GM18502 (cell line): ENCODE measurements around the gene GPR137B.
"Not testable (repeated sequence)": the region's sequence is repeated elsewhere in the genome, so short reads cannot be mapped to it uniquely, and the experiment has no call there.

ENCODE experiments used
- ATAC-seq: cut with Tn5 transposase; IDR thresholded peaks from one replicate; pipeline ENCODE4 v1.9.1; 2021; ENCODE audit warnings: mild to moderate bottlenecking; ENCODE audit not compliant: unreplicated experiment, poor library complexity

GPR137B gene

DNA sequence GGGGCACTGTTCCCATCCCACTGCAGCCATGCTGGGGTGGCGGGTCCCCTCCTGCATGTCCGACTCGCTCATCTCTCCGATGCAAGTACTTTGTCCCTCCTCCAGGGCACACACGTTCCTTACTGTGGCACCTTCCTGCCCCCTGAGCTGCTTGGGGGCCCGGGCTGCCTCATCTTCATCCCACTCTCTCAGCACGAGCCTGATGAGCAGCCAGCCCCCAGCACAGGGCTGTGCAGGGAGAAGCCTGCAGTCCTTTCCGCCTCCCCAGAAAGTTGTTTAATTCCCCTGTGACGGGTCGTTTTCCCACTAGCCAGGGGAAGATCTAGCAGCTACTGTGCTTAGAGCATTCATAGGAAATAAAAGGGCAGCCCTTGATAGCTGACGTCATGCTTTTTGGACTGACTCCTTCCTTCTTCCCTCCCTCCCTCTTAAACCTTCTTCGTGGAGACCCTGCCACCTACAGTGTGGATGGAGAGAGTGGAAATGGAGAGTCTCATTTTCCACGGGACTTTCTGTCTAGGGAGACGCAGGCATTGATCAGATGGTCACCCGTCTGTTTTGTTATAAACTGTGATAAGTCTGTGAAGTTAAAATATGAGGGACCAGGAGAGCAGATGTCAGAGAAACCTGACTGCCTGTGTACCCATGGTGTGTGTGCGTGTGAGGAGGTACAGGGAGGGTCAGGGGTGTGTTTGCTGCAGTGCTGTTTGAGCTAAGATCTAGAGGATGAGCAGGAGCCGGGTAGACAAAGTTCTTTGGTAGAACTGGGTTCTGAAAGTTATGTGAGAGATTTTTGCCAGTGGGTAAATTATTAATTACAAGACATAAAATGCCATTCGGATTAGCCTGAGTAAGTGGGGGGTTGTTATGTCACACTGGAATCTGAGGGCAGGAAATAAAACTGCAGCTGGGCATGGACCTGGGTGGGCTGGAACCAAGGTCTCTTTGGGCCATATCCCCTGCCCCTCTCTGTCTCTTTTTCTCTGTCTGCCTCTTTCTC is 34.3 kb downstream of the GPR137B start:
- no peak for ATAC-seq

DNA sequence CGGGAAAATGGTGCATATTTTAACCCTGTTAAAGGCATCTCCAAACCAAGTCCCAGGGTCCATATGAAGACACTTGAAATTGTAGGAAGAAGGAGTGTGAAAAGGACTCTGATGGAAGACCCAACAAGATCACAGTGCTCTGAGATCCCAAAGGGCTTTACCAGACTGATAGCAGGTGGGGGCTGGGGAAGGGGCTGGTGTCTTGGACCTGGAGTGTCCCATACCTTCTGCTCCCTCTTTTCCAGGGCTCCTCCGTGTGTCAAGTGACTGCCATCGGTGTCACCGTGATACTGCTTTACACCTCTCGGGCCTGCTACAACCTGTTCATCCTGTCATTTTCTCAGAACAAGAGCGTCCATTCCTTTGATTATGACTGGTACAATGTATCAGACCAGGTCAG is 37.3 kb downstream of the GPR137B start:
- no peak for ATAC-seq

DNA sequence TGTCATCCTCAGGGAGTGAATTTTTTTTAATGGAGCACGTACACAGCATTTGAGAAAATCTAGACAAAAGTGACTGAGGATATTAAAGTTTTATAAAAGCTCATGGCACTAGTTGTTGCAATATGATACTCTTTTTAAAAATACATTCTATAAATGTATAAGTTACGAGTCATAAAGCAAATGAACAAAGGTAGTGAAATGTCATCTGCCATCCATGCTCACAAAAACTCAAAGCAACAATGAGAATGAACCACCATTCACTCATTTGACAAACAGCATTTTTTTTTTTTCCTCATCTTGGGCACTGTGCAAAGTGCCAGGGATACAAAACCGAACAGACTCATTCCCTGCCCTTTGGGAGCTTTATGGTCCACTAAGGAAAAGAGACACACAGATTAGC is 38.7 kb downstream of the GPR137B start:
- no peak for ATAC-seq

DNA sequence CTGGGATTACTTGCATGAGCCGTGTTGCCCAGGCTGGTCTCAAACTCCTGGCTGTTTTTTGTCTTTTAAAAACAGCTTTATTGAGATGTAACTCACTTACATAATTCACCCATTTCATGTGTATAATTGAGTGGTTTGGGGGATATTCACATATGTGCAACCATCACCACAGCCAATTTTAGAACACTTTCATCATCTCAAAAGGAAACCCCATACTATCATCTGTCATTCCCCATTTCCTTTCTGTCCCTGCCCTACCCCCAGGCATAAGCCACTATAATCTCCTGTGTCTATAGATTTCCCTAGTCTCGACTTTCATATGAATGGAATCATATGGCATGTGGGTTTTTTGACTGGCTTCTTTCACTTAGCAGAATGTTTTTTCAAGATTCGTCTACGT is 43.3 kb downstream of the GPR137B start:
- ATAC-seq = no peak

DNA sequence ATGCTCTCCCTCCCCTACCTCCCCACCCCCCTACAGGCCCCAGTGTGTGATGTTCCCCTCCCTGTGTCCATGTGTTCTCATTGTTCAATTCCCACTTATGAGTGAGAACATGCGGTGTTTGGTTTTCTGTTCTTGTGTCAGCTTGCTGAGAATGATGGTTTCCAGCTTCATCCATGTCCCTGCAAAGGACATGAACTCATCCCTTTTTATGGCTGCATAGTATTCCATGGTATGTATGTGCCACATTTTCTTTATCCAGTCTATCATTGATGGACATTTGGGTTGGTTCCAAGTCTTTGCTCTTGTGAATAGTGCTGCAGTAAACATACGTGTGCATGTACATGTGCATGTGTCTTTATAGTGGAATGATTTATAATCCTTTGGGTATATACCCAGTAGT is 44.1 kb downstream of the GPR137B start:
- ATAC-seq = not testable (repeated sequence)

DNA sequence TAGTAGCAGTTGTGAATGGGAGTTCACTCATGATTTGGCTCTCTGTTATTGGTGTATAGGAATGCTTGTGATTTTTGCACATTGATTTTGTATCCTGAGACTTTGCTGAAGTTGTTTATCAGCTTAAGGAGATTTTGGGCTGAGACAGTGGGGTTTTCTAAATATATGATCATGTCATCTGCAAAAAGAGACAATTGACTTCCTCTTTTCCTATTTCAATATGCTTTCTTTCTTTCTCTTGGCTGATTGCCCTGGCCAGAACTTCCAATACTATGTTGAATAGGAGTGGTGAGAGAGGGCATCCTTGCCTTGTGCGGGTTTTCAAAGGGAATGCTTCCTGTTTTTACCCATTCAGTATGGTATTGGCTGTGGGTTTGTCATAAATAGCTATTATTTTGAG is 45.7 kb downstream of the GPR137B start:
- not testable (repeated sequence) for ATAC-seq

DNA sequence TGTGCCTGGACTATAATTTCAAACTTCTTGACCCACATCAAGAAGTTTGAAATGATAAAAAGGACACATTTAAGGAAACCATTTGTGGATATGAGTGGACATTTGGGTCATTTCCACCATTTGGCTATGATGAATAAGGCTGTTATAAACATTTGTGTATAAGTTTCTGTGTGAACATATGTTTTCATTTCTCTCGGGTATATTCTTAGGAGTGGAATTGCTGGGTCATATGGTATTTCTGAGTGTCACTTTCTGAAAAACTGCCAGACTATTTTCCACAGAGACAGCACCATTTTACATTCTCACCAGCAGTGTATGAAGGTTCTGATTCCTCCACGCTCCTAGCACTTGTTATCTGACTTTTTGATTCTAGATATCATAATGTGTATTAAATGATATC is 50.8 kb downstream of the GPR137B start:
- no peak for ATAC-seq

DNA sequence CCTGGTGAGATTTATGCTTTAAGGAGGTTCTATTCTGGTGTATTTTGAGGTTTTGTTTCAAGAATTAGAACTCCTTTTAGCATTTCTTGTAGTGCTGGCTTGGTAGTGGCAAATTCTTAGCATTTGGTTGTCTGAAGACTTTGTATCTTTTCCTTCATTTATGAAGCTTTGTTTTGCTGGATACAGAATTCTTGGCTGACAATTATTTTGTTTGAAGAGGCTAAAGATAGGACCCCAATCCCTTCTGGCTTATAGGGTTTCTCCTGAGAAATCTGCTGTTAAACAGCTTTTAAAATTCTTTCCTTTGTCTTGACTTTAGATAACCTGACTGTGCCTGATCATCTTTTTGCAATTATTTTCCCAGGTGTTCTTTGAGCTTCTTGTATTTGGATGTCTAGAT is 58.6 kb downstream of the GPR137B start:
- no peak for ATAC-seq

DNA sequence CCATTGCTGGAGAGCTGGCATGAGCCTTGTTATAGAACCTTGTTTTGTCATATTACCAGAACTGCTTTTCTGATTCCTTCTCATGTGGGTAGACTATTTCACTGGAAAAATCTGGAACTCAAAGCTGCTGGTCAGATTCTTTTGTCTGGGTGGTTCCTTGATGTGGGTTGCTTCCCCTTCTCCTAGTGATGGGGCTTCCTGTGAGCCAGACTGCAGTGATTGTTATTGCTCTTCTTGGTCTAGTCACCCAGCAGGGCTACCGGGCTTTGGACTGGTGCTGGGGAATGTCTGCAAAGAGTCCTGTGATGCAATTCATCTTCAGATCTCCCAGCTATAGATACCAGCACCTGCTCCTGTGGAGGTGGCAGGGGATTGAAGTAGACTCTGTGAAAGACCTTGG is 59.4 kb downstream of the GPR137B start:
- ATAC-seq = no peak

DNA sequence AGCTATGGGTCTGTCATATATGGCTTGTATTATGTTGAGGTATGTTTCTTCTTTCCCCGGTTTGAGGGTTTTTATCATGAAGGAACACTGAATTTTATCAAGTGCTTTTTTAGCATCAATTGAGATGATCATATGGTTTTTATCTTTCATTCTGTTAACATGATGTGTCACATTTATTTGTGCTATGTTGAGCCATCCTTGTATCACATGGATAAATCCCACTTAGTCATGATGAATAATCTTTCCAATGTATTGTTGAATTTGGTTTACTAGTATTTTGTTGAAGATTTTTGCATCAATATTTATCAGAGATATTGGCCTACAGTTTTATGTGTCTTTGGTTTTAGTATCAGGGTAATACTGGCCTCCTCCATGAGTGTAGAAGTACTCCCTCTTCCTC is 61.7 kb downstream of the GPR137B start:
- ATAC-seq = no peak

DNA sequence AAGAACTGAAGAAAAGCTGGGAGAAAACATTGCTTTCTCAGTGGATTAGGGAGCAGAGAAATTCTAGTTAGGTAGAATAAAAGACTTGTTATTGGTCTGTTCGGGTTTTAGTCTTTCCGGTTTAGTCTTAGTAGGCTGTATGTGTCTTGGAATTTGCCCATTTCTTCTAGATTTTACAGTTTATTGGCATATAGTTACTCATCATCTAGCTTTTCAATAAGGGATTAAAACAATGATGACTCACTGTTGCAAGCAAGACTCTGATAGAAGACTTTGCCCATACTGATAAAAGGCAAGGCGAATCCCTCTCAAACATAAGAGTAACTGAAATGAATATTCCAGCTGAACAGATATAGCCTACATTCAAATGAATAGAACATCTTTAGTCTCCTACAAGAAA is 62.3 kb downstream of the GPR137B start:
- no peak for ATAC-seq

DNA sequence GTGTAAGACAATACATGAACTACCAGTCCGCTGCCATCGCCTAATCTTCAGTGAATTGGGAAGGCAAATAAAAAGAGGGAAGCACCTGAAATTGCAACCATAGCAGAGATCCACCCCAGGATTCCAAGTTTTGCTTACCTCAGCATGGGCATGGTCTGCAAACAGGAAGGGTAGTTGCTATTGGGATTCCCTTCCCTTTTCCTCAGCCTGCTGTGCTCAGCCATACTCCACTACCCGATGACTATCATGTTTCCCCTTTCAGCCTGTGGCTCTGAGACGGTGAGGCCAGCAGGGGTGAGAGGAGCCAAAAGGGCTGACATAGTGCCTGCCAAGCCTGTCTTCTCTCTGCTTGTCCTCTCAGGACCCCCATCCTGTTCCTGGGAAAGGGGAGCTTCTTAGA is 64.2 kb downstream of the GPR137B start:
- no peak for ATAC-seq

DNA sequence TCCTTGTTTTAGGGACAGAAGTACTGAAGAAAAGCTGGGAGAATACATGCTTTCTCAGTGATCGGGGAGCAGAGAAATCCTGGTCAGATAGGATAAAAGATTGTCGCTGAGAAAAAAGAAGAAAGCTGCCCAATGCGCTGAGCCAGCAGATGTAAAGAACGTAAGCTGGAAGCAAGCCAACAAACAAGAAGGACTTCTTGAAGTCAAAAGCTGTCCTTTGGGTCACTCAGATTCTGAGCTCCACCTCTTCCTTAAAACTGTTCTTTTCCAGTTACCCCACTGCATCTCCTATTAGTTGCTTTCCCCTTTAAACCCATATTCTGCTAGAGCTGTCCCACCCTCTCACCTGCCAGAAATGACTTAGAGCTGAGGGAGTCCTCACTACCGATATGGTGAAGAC is 64.8 kb downstream of the GPR137B start:
- no peak for ATAC-seq

DNA sequence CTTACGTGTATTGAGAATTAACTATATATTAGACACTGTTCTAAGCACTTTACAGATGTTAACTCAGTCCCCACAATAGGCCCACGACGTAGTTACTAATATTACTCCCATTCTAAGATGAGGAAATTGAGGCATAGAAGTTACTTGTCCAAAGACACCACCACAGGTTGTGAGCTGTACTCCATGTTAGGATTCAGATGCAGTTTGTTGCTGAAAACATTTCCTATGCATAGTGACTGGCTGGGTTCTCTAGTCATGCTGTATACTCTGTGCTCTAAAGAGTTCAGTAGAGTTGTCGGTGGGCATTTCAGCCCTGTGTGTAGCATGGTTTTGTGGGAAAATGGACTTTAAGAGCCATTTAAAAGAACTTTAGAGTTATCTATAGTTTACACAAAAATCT is 65.2 kb downstream of the GPR137B start:
- no peak for ATAC-seq

DNA sequence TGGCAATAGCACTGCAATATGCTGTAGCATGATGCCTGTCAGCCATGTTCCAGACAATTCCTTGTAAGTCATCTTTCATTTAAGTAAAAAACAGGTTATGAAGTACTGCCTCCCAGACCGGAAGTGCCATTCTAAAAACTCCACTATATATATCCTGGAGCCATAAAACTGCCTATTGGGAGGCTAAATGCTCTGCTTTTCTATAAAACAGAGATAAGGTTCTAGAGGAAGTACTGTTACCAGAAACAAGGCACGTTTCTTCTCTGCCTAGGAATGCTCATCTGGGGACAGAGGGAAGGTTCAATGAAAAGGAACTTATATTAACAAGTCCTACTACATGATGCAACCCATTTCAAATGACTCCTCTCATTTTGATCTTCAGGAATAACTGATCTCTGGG is 66.8 kb downstream of the GPR137B start:
- ATAC-seq = no peak

DNA sequence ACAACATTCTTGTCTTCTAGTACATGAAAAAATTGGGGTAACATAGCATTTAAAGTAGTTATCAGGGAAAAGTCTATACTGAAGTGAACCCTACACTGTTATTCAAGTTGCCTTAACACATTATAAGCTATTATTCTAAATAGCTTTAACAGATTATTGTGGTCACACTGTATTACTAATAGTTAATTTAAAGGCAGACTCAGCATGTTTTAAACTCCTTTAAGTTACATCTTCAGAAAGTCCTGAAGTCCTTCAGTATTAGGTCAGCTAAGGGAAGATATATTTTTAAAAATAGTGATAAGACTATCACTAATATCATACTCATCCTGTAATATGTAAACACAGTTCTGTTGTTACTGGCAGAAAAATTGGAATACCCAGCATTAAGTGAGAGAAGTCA is 67.4 kb downstream of the GPR137B start:
- ATAC-seq = no peak

DNA sequence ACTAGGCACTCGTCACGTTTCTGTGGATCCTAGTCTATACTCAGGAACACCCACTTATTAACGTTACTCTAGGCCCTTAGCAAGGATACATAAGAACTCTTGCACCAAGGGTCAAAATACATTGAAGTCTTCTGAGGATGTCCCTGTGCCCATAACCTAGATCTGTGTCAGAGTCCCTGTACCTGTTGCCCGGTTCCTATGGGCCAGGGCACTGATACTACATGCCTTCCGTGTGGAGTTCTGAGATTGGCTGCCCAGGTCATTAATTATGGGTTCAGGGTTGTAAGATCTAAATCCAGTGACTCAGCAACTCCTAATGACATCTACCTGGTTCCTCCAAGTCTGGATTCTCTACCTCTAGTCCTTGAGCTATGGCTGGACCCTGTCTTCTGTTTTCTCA is 69.5 kb downstream of the GPR137B start:
- no peak for ATAC-seq

DNA sequence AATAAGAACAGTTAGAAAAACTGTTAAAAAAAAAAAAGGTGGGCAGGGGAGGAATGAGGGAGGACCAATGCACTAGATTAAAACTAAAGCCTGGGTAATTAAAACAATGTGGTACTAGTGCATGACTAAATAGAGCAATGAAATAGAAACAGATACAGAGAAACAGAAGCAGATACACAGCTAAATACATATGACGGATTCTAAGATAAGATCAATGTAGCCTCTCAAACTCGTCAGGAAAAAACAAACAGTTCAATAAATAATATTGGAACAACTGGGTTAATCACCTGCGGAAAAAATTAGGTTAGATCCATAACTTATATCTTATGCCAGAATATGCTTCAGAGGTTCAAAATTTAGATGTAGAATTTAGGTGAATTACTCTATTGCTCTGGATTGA is 71.2 kb downstream of the GPR137B start:
- ATAC-seq = no peak

DNA sequence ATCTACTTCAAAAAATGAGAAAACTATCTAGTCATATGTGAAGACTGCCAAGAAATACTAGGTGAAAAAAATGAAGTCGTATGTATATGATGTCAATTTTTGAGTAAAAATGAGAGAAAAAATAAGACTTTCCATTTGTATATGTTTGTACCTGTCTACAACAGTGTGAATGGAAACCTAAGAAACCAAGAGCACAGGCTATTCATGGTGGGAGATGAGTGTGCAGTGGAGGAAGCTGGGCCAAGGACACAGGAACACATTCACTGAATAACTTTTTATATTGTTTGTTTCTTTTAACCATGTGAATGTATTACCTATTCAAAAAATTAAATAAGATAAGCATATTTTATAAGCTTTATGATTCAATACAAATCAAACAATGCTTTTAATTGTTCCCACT is 72.4 kb downstream of the GPR137B start:
- ATAC-seq = no peak

DNA sequence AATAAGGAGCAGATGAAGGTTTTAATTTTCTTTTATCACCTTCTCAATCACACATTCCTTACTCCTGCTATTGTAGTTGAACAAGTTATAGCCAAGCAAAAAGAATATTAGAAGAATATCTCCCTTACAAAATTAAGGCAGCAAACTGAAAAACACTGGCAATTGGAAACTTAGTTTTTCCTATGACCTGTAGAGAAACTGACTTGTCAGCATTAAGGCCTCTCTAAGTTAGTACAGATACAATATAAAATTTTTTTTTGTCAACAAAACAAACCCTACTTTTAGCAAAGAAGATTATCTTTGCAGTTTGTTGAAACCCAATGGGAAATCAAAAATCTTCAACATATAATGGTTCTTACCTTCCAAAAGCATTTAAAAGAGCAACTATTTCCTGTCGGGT is 78.1 kb downstream of the GPR137B start:
- no peak for ATAC-seq

DNA sequence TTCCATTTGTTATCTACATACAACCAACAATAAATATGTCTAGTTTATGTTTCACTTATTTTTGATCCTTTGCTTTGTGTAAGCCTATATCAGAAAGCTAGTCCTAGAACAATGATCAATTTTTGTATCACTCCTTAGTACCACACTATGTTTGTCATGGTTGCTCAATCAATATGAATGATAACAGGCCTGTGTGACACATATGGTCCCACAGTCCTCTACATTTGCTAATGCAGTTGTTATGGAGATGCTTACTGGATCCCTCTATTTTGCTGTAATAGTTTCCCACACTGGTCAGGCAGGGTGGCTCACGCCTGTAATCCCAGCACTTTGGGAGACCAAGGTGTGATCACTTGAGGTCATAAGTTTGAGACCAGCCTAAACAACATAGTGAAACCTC is 80.3 kb downstream of the GPR137B start:
- no peak for ATAC-seq

DNA sequence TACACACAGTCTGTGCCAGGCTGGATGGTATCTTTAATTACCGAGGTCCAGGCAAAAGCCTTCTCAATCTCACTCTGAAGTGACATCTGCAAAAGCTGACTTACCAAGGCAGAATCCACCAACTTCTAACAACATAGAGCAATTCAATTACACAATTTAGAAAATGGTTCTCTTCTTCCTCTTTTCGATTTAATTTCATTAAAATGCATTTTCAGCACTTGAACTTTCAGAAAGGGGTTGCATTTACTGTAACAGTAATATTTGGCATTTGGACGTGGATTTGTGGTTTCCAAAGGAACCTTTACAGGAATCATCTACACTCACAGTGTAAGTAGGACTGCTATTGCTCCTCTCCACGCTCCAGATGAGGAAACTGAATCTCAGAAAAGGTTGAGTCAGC is 86.1 kb downstream of the GPR137B start:
- no peak for ATAC-seq
